Epithelial cell of proximal tubule (primary cell): Measurements from ENCODE around the gene TIGD2. TPM values are rescaled to one million over a fixed set of nuclear protein-coding genes. Genes with fewer than 3 reads are reported as not detected.

Experiments
- DNase-seq: peaks from one replicate; pipeline ENCODE4 v3.0.0-alpha.2; 2011; ENCODE audit warnings: low read depth
- H3K4me3 ChIP-seq: 2 replicates; pipeline ENCODE4 v1.5.1; 2011; ENCODE audit warnings: low read depth, mild to moderate bottlenecking, low read length
- total RNA-seq: library from RNA; depleted of rRNA; stranded (reverse); fragments of >200 nt; gene quantifications from 2 replicates; pipeline ENCODE4 v1.2.3, GENCODE V29; 2015
- TF ChIP-seq, protein P1 (sequence below): conservative IDR thresholded peaks from 2 replicates; pipeline ENCODE4 v1.5.1; 2012; ENCODE audit warnings: low read depth, mild to moderate bottlenecking, low read length

Gene TIGD2
- total RNA-seq, 1 donor from 2014 or later: 3.2 TPM

DNA sequence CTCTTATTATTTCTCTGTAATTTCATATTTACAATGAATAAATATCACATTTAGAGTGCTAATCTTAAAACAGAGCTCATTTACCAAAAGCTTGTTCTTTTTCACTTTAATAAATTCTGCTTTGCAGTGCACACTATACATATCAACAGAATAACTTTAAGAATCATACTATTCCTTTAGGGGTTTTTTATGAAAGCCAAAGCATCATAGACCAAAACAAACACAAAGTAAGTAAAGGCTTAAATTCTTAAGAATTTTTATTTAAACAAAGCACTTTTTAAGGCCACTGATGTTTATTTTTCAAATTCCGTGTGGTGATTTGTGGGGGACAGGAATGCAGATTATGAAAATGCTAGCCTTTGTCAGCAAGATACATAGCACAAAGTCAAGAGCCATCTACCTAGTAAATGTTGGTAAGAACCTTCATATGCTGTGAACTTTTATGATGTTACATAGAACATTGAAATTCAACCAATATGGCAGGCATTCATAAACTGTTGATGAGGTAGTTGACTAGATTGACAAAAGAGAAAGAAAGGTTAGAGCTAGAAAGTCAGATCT lies 17.8 kb downstream of the TIGD2 start:
- no peak for DNase-seq
- no peak overlapping the region for H3K4me3 ChIP-seq
- TF ChIP-seq, protein P1, sequence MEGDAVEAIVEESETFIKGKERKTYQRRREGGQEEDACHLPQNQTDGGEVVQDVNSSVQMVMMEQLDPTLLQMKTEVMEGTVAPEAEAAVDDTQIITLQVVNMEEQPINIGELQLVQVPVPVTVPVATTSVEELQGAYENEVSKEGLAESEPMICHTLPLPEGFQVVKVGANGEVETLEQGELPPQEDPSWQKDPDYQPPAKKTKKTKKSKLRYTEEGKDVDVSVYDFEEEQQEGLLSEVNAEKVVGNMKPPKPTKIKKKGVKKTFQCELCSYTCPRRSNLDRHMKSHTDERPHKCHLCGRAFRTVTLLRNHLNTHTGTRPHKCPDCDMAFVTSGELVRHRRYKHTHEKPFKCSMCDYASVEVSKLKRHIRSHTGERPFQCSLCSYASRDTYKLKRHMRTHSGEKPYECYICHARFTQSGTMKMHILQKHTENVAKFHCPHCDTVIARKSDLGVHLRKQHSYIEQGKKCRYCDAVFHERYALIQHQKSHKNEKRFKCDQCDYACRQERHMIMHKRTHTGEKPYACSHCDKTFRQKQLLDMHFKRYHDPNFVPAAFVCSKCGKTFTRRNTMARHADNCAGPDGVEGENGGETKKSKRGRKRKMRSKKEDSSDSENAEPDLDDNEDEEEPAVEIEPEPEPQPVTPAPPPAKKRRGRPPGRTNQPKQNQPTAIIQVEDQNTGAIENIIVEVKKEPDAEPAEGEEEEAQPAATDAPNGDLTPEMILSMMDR: no peak

DNA sequence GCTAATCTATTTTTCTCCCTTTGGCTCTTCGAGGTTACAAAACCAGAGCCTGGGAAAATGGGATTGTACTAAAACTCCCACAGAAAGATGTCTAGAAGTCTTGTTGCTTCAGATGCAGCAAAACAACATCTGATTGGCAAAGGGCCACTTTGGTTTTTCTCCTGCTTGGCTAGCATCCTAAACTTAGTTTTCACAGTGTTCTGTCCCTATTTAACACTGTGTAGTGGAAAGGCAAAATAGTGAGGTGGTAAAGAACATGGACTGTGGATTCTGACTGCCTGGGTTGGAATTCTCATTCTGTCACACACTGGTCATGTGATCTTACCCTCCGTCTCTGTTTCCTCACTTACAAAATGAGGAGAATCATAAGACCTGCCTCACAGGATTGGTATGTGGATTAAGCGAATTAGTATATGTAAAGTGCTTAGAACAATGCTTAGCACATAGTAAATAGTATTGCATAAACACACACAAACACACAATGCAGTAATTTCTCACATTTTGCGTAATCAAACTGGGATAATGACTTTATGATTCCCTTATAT lies 23.5 kb downstream of the TIGD2 start:
- TF ChIP-seq, protein P1: no peak
- no peak overlapping the region for H3K4me3 ChIP-seq
- peak; percentile 92 for DNase-seq

DNA sequence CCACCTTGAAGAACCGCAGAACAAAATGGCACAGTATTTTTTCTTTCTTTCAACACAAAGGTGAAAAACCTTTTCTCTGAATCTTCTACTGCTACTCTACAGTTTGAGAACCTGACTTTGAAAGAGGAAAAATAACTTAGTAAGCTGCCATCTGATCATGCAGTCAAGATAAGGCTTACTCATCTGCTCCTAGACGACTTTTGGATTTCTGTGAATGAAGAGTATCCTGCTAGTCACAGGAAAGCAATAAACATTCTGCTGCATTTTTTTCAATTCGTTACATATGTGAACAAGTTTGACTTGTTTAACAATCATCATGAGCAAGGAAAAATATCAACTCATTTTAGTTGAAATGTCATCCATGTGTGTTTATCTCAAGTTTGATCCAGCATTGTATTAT lies 25.2 kb downstream of the TIGD2 start:
- TF ChIP-seq, protein P1: no peak
- no peak overlapping the region for H3K4me3 ChIP-seq
- DNase-seq: no peak

DNA sequence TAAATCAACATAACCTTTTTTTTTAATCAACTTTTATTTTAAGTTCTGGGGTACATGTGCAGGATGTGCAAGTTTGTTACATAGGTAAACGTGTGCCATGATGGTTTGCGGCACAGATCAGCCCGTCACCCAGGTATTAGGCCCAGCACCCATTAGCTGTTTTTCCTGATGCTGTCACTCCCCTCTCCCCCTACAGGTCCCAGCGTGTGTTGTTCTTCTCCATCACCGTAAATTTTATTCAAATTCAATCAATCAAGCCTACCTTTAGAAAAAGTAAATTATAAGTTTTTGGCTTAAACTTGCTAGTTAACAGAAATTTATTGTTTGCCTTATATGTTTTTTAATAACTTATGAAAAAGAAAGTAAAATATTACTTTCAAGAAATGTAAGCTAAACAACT lies 25.9 kb downstream of the TIGD2 start:
- TF ChIP-seq, protein P1: no peak
- H3K4me3 ChIP-seq: no peak overlapping the region
- DNase-seq: no peak

DNA sequence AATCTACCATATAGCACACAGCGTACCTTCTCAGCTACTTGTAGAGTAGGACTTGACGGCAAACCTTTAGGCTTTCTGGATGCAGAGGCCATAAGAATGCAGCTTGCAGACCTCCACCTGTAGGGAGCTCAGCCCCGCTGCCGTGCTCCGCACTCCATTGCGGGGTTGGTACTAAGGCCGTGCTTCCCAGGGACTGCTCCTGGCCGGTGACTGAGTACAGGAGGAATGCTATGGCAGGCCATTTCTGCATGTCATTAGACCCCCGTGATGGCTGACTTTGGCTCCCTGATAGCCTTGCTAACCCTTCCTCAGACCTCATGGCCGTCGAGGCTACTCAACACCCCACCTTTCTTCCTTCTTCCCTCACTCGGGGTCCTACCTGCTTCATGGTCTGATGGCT lies 26.4 kb downstream of the TIGD2 start:
- TF ChIP-seq, protein P1: no peak
- no peak for DNase-seq

DNA sequence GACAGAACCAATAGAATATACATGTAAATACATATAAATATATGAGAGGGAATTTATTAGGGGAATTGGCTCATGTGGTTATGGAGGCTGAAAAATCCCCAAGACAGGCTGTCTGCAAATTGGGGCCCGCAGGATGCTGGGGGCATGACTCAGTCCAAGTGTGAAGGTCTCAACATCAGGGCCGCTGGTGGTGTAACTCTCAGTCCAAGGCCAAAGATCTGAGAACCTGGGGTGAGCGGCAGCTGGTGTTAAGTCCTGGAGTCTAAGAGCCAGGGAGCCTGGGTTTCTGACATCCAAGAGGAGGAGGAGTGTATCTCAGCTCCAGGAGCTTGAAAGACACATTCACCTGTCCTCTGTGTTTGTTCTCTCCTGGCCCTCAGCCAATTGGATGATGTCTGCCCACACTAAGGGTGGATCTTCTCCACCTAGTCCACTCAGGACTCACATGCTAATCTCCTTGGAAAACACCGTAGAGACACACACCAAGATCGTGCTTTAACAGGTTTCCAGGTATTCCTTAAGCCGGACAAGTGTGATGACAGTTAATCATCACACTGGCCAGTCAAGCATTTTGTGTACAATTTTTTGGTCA lies 28.9 kb downstream of the TIGD2 start:
- DNase-seq: no peak
- TF ChIP-seq, protein P1: no peak
- H3K4me3 ChIP-seq: no peak overlapping the region

More for the DNA sequence above, 26.4 kb downstream of the TIGD2 start:
- no peak overlapping the region for H3K4me3 ChIP-seq
